KMS-11 (cell line): Measurements from ENCODE around the gene GCNA.

ENCODE experiments used
- H2AFZ ChIP-seq: fragments of 200-600 bp; sonication (generic); 2 replicates; pipeline ENCODE4 v1.6.1; 2016; ENCODE audit warnings: antibody characterized with exemption, mixed run types, low read depth
- H3K27ac ChIP-seq: fragments of 200-600 bp; sonication (generic); 2 replicates; pipeline ENCODE4 v1.6.1; 2016; ENCODE audit warnings: mild to moderate bottlenecking, mixed run types
- H3K27me3 ChIP-seq: fragments of 200-600 bp; sonication (generic); 2 replicates; pipeline ENCODE4 v1.6.1; 2017; ENCODE audit warnings: mild to moderate bottlenecking, low read depth, mixed run types, moderate library complexity; ENCODE audit not compliant: insufficient read depth
- H3K36me3 ChIP-seq: fragments of 200-600 bp; sonication (generic); 2 replicates; pipeline ENCODE4 v1.6.1; 2017; ENCODE audit warnings: mild to moderate bottlenecking, mixed run types; ENCODE audit not compliant: insufficient read depth
- H3K4me1 ChIP-seq: fragments of 200-600 bp; sonication (generic); 2 replicates; pipeline ENCODE4 v1.6.1; 2016; ENCODE audit warnings: mild to moderate bottlenecking, low read depth, mixed run types; ENCODE audit not compliant: poor library complexity, severe bottlenecking
- H3K4me2 ChIP-seq: fragments of 200-600 bp; sonication (generic); 2 replicates; pipeline ENCODE4 v1.7.0; 2016; ENCODE audit warnings: mild to moderate bottlenecking, mixed run types
- H3K4me3 ChIP-seq: fragments of 200-600 bp; sonication (generic); IDR thresholded peaks from 2 replicates; pipeline ENCODE4 v1.6.1; 2017; ENCODE audit warnings: low read depth, low read length, mixed read lengths; ENCODE audit not compliant: insufficient read depth
- H3K79me2 ChIP-seq: fragments of 200-600 bp; sonication (generic); 2 replicates; pipeline ENCODE4 v1.6.1; 2016; ENCODE audit warnings: low read depth, mixed run types; ENCODE audit not compliant: insufficient read depth
- H3K9ac ChIP-seq: fragments of 200-600 bp; sonication (generic); 2 replicates; pipeline ENCODE4 v1.6.1; 2016; ENCODE audit warnings: mild to moderate bottlenecking, mixed run types
- H4K20me1 ChIP-seq: fragments of 200-600 bp; sonication (generic); 2 replicates; pipeline ENCODE4 v1.6.1; 2016; ENCODE audit warnings: mild to moderate bottlenecking, mixed run types; ENCODE audit not compliant: insufficient read depth
- CTCF ChIP-seq: fragments of 200-600 bp; sonication (generic); conservative IDR thresholded peaks from 2 replicates; pipeline ENCODE4 v1.6.1; 2017; ENCODE audit warnings: low read depth, mild to moderate bottlenecking, antibody characterized with exemption, low read length, moderate library complexity, mixed read lengths

The GCNA gene

GRCh38 chrX:71636438-71637252, 58.4 kb downstream of the GCNA start:
- no peak overlapping the region for H3K4me2 ChIP-seq
- H3K9ac ChIP-seq, result no peak overlapping the region
- H3K79me2 ChIP-seq, result no peaks in the 10 kb centered on the region
- H3K27me3 ChIP-seq, result no peaks in the 10 kb centered on the region
- no peak for TF ChIP-seq CTCF
- H3K36me3 ChIP-seq, result no peaks in the 10 kb centered on the region
- H3K4me1 ChIP-seq, result no peaks in the 10 kb centered on the region
- no peak overlapping the region for H3K27ac ChIP-seq
- no peaks in the 10 kb centered on the region for H4K20me1 ChIP-seq
- no peak overlapping the region for H2AFZ ChIP-seq
- no peak overlapping the region for H3K4me3 ChIP-seq

GRCh38 chrX:71637253-71637618, 59.0 kb downstream of the GCNA start:
- Histone ChIP-seq H3K27ac (no peak overlapping the region), H3K4me1 (no peaks in the 10 kb centered on the region), H3K27me3 (no peaks in the 10 kb centered on the region), H3K79me2 (no peaks in the 10 kb centered on the region), H3K36me3 (no peaks in the 10 kb centered on the region), H3K4me2 (no peak overlapping the region), H3K4me3 (no peak overlapping the region), H4K20me1 (no peaks in the 10 kb centered on the region), H2AFZ (no peak overlapping the region), H3K9ac (no peak overlapping the region)
- no peak for TF ChIP-seq CTCF

- Histone ChIP-seq H3K27ac (no peak overlapping the region), H3K27me3 (no peaks in the 10 kb centered on the region), H4K20me1 (no peaks in the 10 kb centered on the region), H3K4me2 (no peak overlapping the region), H3K4me3 (no peak overlapping the region), H3K4me1 (no peaks in the 10 kb centered on the region), H2AFZ (no peak overlapping the region), H3K9ac (no peak overlapping the region), H3K79me2 (no peaks in the 10 kb centered on the region), H3K36me3 (no peaks in the 10 kb centered on the region)
- TF ChIP-seq CTCF, result no peak
Measured at GRCh38 chrX:71637848-71638247, 59.6 kb downstream of the GCNA start.

- Histone ChIP-seq H4K20me1 (no peaks in the 10 kb centered on the region), H3K4me3 (no peak overlapping the region), H3K4me2 (no peak overlapping the region), H3K4me1 (no peaks in the 10 kb centered on the region), H3K27ac (no peak overlapping the region), H3K79me2 (no peaks in the 10 kb centered on the region), H3K9ac (no peak overlapping the region), H3K36me3 (no peaks in the 10 kb centered on the region), H3K27me3 (no peaks in the 10 kb centered on the region), H2AFZ (no peak overlapping the region)
- no peak for TF ChIP-seq CTCF
Measured at GRCh38 chrX:71638409-71638808, 60.2 kb downstream of the GCNA start.
